ENCODE measurements around the gene UBE3A. TPM values are rescaled to one million over a fixed set of nuclear protein-coding genes. Genes with fewer than 3 reads are reported as not detected.
A peak's percentile ranks its signal among the peaks of the same experiment; 100 is the strongest.

UBE3A gene
- total and polyA plus RNA-seq, 9 donors: 27.0 to 130 (median 93.0) TPM

DNA sequence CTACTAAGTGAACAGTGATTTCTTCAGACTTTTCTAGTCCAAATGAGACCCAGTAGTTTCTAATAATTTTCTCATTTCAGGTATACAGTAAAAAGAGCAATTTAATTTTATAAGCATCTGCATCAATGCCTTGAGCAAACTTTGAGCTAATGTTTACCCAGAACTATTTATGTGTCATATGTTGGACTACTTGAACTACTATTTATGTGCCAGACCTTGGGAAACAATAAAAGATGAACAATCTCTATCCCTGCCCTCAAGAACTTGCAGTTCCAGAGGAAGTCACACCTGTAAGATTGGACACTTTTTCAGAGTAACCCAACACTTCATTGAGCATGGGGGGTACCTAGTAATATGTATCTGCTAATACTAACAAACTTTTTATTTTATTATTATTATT is 2.3 kb upstream of the UBE3A start:
- DNase-seq: no peak
- peaks cover 3% of the 10 kb centered on the region for H3K4me1 ChIP-seq (ENCODE audit: insufficient read depth)
- no peaks in the 10 kb centered on the region for H3K27me3 ChIP-seq
- no peak overlapping the region for H3K4me3 ChIP-seq
- H3K36me3 ChIP-seq: no peaks in the 10 kb centered on the region
- intact Hi-C loops (cut with DNase I): no loop called here
- H3K27ac ChIP-seq: no peak overlapping the region
- TF ChIP-seq EP300 (IDR thresholded peaks at IDR 0.05) (no peak), CTCF (IDR thresholded peaks at IDR 0.05) (no peak), POLR2A (IDR thresholded peaks at IDR 0.05) (no peak)
- no peaks in the 10 kb centered on the region for H3K9me3 ChIP-seq

DNA sequence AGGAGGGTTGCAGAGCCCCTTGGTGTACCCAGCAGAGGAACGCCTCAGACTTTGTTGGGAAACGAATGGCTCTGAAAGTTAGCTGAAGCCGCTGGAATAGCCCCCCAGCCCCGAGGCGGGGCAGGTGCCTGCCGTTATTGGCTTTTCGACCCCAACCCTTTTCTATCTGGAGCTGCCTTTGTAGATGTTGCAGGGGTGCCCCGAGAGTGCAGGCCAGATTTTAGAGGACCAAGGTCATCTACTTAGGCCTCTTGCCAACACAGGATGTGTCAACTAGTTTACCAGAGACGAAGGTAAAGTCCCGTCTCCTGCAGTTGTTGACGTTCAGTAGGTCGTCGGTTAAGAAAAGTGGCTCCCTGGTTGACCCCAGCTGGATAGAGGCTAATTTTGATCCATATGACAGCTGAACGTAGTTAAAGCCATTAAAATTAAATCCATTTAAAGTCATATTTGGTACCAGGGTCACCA is 579 bp upstream of the UBE3A start:
- H3K27me3 ChIP-seq: no peaks in the 10 kb centered on the region
- H3K4me1 ChIP-seq (ENCODE audit: insufficient read depth): peaks cover 3% of the 10 kb centered on the region
- TF ChIP-seq EP300 (IDR thresholded peaks at IDR 0.05): no peak
- no peak for TF ChIP-seq CTCF (IDR thresholded peaks at IDR 0.05)
- no peak for TF ChIP-seq POLR2A (IDR thresholded peaks at IDR 0.05)
- no peaks in the 10 kb centered on the region for H3K9me3 ChIP-seq
- 3 to 4% (median 4%) methylated on average over 14 of the region's 14 CpGs for WGBS, 3 donors
- peak overlapping the region in 1 of 2 donors; percentile 93 for H3K27ac ChIP-seq
- no peak for DNase-seq
- H3K36me3 ChIP-seq: no peaks in the 10 kb centered on the region
- H3K4me3 ChIP-seq: peak overlapping the region; percentile 99
- intact Hi-C loops (cut with DNase I): no loop called here

DNA sequence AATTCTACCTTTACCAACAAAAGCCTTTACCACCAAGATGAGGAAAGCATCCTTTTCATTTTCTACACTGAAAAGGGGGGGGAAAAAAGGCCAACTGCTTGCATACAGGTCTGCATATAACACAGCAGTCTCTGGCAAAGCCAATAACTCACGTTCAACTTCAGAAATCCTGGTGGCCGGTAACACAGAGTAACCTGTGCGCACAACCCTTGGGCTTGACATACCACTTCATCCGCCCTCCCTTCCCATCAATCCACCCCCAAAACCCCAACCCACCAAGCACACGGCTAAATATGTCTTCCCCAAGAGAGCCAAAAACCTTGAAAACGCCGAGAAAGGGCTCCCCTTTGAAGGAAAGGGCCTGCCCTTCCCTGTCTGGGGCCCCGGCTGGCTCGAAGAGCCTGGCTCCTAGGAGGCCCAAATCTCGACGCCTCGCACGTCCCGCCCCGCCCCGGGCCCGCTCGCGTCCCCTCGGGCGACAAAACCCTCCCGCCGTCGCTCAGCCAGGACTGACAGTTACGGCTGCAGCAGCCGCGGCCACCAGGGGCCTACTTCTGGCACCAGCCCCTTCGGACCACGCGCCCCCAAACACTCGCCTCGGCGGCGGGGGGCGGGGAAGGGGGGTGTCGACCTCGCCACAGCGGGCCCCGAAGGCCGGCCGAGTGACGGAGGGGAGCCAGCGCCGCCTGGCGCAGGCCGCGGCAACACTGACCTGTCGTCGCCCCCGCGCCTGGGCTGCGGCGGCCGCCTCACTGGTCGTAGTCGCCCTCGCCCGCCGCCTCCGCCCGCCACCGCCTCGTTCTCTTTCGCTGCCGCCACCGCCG is 835 bp downstream of the UBE3A start:
- H3K36me3 ChIP-seq: no peaks in the 10 kb centered on the region
- H3K27me3 ChIP-seq: no peaks in the 10 kb centered on the region
- H3K4me3 ChIP-seq: peak overlapping the region; percentile 99
- TF ChIP-seq CTCF (IDR thresholded peaks at IDR 0.05) (peak in 2 of 3 donors; percentile 10 to 16), EP300 (IDR thresholded peaks at IDR 0.05) (no peak)
- peak; percentile 41 to 75 (median 70) for DNase-seq
- intact Hi-C loops (cut with DNase I): no loop called here
- no peaks in the 10 kb centered on the region for H3K9me3 ChIP-seq
- H3K4me1 ChIP-seq (ENCODE audit: insufficient read depth): peaks cover 3% of the 10 kb centered on the region
- peak overlapping the region; percentile 88 to 93 for H3K27ac ChIP-seq
- WGBS, 3 donors: 0% methylated on average over 57 to 67 of the region's 67 CpGs

DNA sequence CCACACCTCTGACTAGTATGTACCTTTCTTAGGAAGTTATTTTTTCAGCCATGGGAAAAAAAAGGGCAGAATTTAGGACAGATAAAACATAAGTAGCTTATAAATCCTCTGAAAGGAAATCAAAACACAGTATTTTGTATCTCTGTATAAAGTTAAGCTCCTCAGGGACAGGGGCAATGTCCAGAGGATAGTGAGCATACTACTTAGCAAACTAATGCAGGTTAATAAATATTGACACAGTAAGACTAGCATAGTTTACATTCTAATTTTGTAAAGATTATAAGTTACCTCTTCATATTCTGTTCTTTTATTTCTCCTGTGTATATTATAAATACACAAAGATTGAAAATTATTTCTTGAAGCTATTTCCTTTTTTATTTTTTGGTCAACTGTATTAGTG is 2.1 kb downstream of the UBE3A start:
- Histone ChIP-seq H3K9me3 (no peaks in the 10 kb centered on the region), H3K27ac (no peak overlapping the region), H3K4me1 (ENCODE audit: insufficient read depth) (peaks cover 5% of the 10 kb centered on the region), H3K36me3 (no peaks in the 10 kb centered on the region), H3K4me3 (peak overlapping the region; percentile 99), H3K27me3 (no peaks in the 10 kb centered on the region)
- TF ChIP-seq POLR2A (IDR thresholded peaks at IDR 0.05) (no peak), CTCF (IDR thresholded peaks at IDR 0.05) (no peak), EP300 (IDR thresholded peaks at IDR 0.05) (no peak)
- intact Hi-C loops (cut with DNase I): no loop called here
- DNase-seq: no peak
